GM12892 (cell line): ENCODE measurements around the gene REXO1.
A peak's percentile ranks its signal among the peaks of the same experiment; 100 is the strongest.

Source experiments
- POLR2A ChIP-seq: IDR thresholded peaks from 2 replicates; pipeline ENCODE4 v1.6.1; 2011; ENCODE audit warnings: low read depth, low read length, control low read depth
- POLR2AphosphoS5 ChIP-seq: IDR thresholded peaks from 2 replicates; pipeline ENCODE4 v1.6.1; 2011; ENCODE audit warnings: low read depth, low read length, control low read depth
- TAF1 ChIP-seq: IDR thresholded peaks from 2 replicates; pipeline ENCODE4 v1.6.1; 2011; ENCODE audit warnings: low read depth, mild to moderate bottlenecking, control low read depth, low read length, borderline replicate concordance

DNA sequence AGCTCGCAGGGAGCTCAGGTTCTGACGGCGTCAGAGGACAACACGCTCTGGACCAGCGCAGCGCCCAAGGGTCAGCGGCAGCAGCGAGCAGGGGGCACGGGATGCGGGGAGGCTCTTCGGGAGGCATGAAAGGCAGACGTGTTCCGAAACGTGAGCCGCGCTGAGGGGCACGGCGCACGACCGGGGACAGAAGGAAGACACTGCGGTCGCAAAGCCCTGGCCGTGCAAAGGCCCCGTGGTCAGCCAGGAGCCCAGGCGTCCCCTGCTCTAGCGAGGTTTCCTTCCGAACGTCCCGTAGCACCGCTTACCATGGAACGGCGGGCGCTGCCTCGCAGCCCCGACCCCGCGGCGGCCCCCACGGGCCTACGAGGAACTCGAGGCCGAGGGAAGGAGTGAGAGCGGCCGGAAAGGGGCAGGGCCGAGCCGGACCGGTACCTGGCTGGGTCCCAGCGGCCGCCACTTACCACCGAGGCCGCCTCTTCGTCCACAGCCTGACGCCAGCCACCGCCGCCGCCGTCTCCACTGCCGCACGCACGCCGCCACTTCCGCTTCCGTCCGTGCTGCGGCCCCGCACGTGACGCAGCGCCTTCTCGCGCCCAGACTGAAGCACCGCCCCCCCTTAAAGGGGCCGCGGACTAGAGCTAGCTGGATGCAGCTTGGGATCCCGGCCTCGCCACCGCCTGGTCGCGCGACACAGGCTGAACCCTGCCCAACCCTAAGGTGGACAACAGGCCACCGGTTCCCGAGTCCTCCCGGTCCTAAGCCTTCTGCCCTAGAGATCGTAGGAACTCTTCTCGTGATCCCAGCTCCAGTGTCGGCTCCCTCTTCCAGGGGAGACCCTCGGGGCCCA, 27.6 kb upstream of the REXO1 start:
- TF ChIP-seq POLR2A (peak; percentile 89; the same call in 1 of the 2 replicates), POLR2AphosphoS5 (peak; percentile 84), TAF1 (peak; percentile 57; the same call in 1 of the 2 replicates)
